ENCODE data around the gene HOXD1. TPM values are rescaled to one million over a fixed set of nuclear protein-coding genes. Genes with fewer than 3 reads are reported as not detected.

Gene HOXD1
- total RNA-seq, 1 donor from 2014 or later: 1.1 TPM

DNA sequence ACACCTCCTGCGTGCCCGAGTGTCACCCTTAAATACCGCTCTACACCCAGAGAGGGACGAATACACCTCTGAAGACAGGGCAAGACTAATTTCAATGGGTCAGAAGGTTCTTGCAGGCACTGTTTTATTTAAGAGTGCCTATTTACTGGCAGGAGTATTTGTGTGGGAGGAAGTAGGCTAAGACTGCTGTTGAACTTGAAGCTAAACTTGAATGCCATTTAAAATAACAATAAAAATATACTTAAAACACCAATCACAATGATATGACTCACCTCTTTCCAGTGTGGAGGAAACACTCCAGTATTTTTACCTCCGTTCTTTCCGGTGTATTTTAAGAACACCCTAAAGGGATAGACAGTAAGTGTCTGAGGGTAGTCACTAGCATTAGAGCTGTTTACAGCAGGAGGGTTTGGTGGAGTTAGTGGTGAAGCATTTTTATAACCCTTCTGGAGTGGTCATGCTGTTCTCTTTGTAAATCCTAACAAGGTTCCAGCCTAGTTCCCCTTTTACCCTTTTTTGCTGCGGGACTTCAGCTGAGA, 9.6 kb upstream of the HOXD1 start:
- no peak for DNase-seq (ENCODE audit: low spot score)

DNA sequence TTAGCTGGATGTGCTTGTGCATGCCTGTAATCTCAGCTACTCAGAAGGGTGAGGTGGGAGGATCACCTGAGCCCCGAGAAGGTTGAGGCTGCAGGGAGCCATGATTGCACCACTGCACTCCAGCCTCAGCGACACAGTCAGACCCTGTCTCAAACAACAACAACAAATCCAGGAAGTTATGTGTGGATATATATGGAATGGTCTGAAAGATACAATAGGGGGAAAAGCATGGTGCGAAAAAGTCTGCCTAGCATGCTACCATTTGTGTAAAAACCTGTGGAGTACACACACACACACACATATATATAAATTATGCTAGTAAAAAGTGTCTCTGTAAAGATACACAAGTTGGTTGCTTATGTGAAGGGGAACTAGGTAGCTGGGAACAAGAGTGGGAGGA, 6.9 kb upstream of the HOXD1 start:
- no peak for DNase-seq (ENCODE audit: low spot score)

DNA sequence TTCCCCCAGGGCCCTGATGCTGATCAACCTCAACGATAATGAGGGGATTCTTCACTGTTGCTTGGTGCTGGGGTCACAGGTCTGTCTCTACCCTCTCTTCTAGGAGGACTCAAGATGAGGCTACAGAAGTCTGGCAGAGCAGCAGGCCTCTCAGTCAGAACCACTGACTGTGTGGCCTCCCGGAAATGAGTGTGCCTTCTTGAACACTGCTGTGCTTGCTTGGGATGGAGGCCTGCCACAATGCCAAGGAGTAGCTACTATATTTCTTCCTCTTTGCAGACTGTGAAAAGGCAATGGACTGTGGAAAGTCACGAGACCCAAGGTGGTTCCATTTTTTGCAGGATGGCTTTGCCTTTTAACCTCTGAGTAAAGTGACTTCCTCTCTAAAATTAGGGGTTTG, 5.8 kb upstream of the HOXD1 start:
- no peak for DNase-seq (ENCODE audit: low spot score)

DNA sequence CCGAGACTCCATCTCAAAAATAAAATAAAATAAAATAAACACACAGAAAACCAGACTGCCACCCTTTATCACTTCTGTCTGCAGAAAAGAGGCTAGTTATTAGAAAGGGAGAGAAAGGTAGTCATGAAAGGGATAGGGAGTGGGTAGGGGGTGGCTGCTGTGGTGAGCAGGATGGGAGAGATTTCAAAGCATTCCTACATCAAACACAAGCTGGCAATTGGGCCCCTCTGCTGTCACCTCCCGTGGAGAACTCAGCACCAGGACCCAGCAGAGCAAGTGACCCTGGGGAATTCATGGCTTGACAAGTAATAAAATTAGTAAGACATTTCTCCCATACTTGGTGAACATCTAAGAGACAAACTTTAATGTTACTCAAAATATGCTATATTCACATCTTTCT, 3.7 kb upstream of the HOXD1 start:
- no peak for DNase-seq (ENCODE audit: low spot score)

DNA sequence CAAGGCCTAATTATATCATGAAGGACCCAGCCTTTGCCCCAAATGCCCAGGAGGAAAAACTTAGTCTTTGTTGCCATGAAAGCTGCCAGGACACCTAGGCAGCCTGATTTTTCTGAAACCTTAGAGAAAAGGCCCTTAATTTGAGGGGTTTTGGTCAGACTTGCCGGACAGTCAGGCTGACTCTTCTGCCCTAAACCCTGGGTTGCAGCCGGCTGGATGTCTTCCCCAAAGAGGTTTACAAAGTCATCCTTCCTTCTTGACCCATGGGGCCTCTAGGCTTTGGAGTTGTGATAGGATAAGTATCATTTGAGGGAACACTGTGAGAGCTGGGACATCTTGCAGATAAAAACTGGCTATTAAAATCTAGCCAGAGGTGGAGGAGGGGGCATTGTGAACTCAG, 2.4 kb upstream of the HOXD1 start:
- no peak for DNase-seq (ENCODE audit: low spot score)

DNA sequence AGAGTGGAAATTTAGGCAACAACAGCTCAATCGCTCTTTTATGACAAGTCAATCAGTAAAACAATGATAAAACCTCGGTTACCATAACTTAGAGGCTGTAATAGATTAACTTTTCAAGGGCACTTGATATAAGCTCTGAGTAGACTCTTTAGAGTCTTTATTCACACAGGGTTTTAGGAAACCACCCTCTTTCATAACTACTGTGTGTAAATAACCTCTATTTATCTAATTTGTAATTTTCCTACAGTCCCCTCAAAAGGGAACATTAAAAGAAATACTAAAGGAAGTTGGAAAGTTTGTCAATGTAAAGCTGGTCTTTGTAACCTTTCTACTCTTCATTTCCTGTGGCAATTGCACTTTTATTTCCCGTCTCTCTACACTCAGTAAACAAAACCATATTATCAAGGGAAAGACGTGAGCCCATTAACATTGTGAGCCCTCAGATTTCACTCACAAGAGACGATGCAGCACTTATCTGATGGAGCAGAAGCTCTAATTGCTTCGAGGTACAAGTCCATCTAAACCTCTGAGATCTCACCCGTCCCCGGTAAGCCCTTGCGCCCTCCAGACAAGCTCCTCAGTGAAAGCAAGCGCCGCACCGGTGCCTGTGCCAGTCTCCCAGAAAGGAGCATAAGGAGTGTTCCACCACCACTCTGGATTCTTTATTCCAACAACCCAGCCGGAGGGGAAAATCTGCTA, 1.1 kb upstream of the HOXD1 start:
- no peak for DNase-seq (ENCODE audit: low spot score)

DNA sequence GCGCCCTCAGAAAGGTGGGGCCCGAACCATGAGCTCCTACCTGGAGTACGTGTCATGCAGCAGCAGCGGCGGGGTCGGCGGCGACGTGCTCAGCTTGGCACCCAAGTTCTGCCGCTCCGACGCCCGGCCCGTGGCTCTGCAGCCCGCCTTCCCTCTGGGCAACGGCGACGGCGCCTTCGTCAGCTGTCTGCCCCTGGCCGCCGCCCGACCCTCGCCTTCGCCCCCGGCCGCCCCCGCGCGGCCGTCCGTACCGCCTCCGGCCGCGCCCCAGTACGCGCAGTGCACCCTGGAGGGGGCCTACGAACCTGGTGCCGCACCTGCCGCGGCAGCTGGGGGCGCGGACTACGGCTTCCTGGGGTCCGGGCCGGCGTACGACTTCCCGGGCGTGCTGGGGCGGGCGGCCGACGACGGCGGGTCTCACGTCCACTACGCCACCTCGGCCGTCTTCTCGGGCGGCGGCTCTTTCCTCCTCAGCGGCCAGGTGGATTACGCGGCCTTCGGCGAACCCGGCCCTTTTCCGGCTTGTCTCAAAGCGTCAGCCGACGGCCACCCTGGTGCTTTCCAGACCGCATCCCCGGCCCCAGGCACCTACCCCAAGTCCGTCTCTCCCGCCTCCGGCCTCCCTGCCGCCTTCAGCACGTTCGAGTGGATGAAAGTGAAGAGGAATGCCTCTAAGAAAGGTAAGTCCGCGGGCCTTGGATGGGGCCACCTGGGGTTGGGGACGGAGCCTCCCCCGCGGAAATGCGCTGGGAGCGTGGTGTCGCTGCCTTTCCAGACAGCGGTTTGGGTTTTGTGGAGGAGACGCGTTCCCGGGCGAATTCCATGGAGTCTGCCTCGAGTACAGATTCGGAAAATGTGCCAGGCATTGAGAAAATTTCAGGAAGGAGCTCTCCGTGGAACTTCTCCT, 559 bp downstream of the HOXD1 start:
- DNase-seq (ENCODE audit: low spot score): no peak

DNA sequence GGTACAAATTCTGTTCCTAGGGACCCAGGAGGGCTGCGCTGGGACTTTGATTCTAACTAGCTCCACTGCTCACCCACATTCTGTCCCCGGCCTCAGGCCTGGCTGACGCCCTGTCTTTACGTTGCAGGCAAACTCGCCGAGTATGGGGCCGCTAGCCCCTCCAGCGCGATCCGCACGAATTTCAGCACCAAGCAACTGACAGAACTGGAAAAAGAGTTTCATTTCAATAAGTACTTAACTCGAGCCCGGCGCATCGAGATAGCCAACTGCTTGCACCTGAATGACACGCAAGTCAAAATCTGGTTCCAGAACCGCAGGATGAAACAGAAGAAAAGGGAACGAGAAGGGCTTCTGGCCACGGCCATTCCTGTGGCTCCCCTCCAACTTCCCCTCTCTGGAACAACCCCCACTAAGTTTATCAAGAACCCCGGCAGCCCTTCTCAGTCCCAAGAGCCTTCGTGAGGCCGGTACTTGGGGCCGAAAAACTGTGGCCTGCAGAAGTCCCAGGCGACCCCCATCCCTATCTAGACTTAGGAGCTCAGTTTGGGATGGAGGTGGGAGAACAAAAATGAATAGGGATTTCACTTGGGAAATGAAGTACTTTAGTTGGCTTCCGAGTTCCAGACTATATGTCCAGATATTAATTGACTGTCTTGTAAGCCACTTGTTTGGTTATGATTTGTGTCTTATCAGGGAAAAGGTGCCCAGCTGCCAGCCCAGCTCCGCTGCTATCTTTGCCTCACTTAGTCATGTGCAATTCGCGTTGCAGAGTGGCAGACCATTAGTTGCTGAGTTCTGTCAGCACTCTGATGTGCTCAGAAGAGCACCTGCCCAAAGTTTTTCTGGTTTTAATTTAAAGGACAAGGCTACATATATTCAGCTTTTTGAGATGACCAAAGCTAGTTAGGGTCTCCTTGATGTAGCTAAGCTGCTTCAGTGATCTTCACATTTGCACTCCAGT, 1.5 kb downstream of the HOXD1 start:
- DNase-seq (ENCODE audit: low spot score): no peak

DNA sequence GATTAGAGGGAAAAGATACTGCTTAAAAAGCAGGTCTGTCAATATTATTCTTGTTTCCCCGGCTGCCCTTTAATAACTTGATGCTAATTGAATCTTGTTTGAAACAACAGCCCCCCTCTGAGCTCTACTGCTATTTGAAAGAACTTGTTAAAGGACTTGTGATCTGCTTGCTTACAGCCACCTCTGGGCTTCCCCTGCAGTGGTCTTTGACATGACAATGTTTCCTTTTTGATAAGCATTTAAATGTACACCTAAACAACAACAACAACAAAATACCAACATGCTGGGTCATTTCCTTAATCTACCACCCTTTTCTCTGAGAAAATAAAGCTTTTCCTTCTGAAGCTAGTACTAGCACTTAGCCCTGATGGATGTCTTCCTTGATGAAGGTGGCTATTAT, 3.9 kb downstream of the HOXD1 start:
- no peak for DNase-seq (ENCODE audit: low spot score)

DNA sequence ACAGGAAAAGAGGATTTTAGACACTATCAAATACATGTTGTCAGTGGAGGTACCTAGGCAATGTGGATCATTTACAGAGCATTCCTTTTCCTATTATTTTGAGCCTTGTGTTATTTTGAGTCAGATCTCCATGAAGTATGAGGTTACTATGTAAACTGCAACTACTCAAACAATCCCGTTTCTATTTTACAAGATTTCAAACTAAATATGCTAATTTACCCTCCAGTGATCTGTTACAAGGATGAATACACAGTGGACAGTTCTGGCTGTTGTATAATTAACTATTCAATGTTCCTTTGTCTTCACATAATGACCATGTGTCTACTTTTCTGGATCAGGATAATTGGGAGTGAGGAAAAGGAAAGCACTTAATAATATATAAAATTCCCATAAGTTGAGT, 4.6 kb downstream of the HOXD1 start:
- no peak for DNase-seq (ENCODE audit: low spot score)

DNA sequence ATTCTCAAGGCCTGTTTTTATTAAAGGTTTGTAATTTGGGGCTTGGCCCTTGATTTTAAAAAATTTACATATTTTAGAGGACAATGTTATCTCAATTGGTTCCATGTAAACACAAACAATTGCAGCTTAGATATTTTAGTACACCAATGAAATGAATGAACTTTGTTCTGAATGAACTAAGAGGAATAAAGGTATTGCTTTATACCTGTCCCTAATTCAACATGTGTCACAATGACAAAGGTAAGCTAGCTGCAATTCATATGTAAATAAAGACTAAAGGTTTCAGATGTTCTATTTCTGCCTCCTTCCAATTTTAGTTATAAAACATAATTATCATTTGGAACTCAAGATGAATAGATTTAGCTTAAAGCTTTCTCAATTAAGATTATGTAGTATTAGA, 11.4 kb downstream of the HOXD1 start:
- DNase-seq (ENCODE audit: low spot score): no peak

DNA sequence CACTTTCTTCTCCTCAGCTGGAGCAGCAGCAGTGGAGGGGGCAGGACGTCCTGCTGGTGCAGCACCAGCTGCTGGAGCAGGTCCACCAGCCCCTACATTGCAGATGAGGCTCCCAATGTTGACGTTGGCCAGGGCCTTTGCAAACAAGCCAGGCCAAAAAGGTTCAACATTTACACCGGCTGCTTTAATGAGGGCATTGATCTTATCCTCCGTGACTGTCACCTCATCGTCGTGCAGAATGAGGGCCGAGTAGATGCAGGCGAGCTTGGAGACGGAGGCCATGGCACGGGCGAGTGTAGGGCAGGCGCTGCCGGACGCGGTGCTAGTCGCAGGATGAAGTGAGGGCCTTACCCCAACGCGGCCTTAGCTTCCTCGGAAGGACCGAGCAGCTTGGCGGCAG, 12.5 kb downstream of the HOXD1 start:
- no peak for DNase-seq (ENCODE audit: low spot score)

DNA sequence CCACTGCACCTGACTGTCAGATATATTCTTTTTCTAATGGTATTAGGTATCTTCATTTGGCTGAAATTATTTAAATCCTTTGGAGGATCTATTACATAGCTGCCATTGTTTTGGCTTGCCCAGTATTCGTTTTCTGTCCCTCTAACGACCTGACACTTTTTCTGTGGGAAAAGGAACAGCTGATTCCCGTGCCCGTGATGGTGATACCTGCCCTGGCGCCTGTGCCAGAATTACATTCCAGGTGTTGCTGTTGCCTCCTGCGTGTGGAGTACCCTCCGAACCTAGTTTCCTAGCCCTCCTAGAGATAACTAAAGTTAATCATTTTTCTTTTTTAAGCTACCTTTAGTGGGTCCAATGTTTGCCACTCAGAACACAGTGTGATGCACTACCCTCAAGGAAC, 14.0 kb downstream of the HOXD1 start:
- no peak for DNase-seq (ENCODE audit: low spot score)

DNA sequence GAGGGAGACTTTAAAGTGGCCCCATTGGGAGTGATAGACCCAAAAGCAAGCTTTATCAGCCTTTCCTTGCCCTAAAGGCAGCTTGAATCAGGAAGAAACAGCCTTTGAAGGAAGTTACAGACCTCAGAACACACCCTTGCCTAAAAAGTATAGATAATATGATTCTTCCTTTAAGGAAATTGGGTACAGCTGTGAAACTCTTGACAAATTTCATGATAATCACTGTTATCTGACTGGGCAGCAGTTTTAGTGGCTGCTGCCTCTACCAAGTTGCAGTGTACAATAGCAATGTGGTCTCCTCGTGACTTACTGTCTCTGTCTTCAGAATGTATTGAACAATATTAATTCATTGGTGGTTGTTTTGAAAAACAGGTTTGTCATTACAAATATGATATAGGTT, 16.7 kb downstream of the HOXD1 start:
- DNase-seq (ENCODE audit: low spot score): no peak

DNA sequence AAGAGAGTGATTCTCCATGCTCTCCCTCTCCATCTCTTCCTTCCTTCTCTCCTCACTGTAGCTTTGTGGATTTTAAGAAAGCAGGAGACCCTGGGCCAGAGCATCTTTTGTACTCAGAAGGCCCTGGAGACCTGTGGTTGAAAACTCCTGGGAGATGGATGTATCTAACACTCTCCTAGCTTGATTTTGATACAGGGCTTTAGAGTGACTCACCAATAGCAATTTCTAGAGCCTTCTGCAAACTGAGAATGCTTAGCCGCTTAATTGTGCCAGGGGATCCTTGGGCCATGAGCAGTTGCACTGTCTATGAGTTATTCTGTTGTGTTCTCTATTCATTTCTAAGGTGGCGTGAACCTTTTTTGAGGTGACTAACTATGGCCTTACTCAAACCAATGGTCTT, 17.7 kb downstream of the HOXD1 start:
- no peak for DNase-seq (ENCODE audit: low spot score)

DNA sequence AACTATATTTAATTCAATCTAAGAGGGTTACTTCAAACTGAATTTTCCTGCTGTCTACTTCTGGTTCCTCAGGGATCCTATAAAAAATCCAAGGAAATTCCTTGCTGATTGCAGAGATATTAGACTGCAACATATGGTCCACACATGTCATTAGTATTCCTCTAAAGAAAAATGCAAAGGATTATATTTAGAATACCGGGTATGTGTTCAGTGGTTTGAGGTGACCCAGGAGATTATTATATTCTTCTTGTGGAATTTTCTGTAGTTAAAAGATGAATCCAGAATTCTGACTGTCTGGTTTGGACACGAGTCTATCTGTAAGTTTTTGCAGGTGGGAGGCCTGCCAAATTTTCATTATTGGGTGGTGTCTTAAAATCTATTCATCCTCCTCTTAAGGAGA, 18.2 kb downstream of the HOXD1 start:
- DNase-seq (ENCODE audit: low spot score): no peak

DNA sequence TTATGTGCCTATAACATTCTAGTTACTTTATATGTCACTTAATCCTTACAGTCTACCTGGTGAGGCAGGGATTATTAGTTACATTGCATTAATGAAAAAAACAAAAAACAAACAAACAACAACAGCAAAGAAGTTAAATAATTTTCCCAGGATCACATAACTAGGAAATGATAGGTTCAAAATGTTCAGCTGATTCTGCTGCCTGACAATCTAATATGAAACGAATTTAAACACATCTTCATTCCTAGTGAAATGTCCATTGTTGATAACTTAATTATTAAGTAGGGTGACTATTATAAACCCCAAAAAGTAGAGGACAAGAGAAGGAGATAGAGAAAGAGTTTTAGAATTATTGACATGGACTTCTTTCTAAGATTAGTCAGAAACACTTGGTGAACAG, 22.6 kb downstream of the HOXD1 start:
- DNase-seq (ENCODE audit: low spot score): no peak

DNA sequence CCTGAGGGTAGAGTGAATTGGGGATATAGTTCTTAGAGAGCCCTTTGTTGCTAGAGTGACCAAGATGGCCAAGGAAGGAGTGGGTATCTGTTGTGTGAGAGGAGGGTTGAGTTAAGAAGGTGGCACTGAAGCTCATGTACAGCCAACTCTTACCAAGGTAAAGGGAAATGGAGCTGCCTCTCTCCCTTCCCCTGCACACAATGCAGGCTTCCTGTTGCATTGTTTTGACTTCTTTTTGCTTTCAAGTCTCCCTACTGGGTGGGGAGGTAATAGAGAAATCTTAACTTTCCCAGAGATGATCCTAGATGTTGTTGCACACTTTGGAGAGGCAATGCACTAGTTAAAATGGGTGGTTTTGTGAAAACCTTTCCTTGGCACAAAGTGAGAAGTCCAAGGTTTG, 23.8 kb downstream of the HOXD1 start:
- no peak for DNase-seq (ENCODE audit: low spot score)

DNA sequence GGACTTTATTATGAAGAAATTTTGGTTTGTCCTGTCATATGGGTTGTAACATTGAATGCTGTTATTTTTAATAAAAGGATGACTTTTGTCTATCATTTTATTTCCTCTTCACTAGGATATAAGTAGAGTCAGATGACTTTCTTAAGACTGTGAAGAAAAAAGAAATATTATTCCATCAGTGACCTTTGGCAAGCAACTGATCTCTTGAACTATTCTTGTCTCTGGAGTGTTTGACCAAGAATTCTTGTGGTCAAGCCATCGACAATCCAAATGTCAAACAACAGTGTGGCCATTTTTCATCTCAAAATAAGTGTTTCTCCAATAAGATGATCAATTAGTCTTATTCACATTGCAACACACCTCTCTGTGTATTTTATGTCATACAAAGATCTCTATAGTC, 24.9 kb downstream of the HOXD1 start:
- DNase-seq (ENCODE audit: low spot score): no peak

DNA sequence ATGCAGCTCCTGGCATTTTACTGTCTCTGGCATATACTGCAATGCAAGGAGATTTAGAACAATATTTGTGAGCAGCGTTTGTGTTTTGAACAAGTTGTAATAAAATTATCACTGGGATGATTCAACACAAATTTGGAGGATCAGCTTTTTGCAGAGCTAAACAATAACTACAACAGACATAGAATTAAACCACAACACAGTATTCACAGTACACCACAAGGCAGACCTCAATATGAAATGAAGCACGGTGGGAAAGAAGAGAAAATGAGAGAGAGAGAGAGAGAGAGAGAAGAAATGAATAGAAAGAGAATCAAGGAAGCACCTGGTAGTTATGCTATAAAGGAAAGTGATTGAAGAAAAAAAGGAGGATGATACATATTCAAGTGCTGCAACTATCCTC, 39.4 kb downstream of the HOXD1 start:
- no peak for DNase-seq (ENCODE audit: low spot score)

DNA sequence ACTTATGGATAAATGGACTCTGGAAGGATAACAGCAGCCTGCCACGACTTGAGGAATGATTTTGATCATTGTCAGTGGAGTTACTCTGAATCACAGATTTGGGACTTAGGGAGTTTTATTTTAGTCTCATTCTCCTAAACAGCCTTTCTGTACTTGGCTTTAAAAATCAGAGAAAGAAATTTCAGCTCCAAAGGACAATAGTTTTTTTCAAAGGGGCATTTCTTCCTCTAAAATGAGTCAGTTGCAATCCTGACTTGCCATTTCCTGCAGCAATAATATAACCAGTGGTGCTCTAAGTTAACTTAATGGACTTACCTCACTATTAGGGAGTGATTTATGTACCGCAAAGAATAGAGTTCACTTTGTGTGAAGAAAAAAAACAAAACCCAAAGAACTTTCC, 45.7 kb downstream of the HOXD1 start:
- no peak for DNase-seq (ENCODE audit: low spot score)
